GM19463 (cell line): ENCODE results near the gene SORL1.

Experiments
- ATAC-seq: cut with Tn5 transposase; IDR thresholded peaks from one replicate; pipeline ENCODE4 v1.9.1; 2021; ENCODE audit warnings: mild to moderate bottlenecking, moderate library complexity; ENCODE audit not compliant: unreplicated experiment

The SORL1 gene

DNA sequence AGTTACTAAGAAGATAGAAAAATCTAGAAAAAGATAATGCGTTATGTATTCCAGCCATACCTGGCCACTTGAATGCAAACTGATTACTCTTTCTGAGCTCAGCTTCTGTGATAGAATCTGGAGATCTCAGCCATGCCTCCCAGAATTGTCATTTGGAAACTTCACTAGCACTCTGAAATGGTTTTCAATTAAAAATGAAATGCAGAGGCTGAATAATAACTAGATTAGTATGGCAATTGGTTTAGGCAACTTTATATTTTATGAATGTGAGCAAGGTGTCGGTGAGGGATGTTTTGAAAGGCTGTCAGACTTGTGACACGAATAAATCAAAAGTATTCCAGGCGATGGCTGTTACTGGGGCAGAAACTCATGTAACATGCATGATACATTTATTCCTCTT, 129.5 kb downstream of the SORL1 start:
- ATAC-seq = no peak

DNA sequence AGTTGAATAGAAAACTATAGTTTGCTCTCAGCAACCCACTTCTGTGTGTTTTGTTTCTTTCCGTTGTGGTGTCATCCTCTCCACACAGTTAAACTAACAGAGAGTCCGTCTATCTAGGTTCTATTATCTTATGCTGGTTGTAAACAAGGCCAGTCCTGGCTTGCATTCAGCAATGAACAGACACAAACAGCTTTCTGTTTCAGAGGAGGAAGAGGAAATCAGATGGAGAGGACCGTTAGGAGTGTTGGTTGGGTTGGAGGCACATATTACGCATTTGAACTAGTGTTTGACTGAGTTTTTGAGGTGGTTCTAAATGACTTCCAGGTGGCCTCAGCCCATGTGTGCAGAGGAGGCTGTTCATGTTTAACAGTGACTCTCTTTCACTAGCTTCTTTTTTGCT, 130.2 kb downstream of the SORL1 start:
- no peak for ATAC-seq

DNA sequence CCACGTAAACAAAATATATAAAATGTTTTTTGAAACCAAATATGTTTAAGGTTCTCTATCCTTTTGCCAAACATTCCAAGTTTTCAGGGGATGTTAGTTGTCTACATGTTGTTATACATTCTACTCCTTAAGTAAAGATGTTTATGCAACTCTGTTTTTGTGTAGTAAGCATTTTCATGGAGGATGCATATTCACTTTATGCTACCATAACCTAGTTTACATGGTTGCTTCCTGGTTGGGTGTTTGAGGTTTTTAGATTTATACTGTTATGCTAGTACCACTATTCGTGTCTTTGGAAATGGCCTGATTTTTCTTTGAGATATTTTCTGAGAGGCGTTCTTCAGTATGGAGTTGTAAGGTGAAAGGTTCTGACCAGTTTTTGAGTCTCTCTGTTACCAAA, 131.7 kb downstream of the SORL1 start:
- ATAC-seq = no peak

DNA sequence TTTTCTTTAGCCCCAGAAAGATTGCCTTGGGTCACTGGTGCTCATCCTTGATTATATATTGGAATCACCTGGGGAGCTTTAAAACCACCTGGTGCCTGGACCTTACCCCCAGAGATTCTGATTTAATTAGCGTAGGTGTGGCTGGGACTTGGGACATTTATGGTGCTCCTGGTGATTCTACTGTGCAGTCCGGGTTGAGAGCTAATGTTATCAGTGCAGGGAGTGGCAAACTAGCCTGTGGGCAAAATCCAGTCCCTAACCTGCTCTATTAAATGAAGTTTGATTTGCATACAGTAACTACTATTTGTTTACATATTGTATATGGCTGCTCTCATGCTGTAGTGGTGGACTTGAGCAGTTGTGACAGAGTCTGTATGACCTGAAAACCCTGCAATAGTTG, 134.6 kb downstream of the SORL1 start:
- ATAC-seq = no peak

- ATAC-seq = no peak
These were observed 135.1 kb downstream of the SORL1 start for GRCh38 chr11:121587182-121587581.

DNA sequence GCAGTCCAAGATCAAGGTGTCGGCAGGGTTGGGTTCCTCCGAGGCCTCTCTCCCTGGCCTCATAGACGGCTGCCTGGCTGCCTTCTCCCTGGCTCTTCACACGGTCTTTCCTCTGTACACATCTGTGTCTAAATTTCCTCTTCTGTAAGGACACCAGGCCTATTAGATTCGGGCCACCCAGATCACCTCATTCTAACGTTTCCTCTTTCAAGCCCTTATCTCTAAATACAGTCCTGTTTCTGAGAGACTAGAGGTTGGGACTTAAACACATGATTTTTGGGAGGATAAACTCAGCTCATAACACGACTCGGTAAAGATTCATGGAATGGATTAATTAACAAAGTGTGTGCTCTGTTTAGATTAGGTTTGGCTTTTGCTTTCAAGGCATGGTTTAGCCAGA, 136.6 kb downstream of the SORL1 start:
- no peak for ATAC-seq

DNA sequence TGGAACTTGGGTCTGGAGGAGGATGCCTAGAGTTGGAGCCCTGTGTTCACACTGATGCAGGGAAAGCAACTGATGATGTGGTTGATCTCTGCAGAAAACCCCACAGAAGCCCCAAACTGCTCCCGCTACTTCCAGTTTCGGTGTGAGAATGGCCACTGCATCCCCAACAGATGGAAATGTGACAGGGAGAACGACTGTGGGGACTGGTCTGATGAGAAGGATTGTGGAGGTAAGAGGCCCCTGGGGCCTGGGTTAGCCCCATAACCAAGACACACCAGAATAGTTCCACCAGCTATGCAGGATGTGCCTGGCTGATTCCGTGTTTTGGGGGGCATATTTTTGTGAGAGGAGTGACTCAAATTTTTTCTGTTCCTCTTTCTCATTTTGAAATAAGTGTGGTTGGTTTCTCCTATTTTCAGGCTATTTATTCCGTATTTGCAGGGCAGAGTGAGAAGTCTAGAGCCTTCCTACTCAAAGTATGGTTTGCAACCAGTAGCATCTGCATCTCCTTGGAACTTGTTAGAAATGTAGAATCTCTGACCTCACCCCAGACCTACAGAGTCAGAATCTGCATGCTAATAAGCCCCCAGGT, 137.9 kb downstream of the SORL1 start:
- ATAC-seq = peak; percentile 80

- no peak for ATAC-seq
These were observed 138.8 kb downstream of the SORL1 start for GRCh38 chr11:121590772-121591404.

DNA sequence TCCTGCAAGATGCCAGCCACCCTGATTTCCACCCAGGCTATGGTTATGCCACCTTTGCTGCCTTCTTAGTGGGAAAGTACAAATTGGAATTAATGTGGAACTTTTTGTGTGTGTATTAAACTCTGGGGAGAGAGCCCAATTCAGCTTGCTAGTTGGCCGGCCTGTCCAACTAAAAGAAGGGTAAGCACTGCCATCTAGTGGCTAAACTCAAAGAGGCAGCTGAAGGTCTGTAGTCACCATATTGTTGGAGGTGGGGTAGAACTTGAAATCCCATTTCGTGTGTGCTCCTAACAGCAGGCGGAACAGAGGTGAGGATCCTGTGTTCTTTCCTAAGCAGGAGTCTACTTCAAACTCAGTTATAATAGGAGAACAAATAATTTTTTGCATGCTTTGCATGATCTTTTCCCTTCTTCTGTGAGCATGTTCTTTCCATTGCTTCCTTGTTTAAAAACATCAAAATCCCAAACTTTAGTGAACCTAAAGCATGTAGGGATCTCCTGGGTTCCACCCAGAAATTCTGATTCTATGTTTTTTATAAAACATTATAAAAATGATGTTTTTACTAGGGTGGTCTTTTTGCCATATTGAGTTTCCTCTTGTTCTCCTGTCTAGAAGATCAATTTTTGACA, 139.4 kb downstream of the SORL1 start:
- no peak for ATAC-seq

- ATAC-seq = no peak
These were observed 140.6 kb downstream of the SORL1 start for GRCh38 chr11:121592708-121593107.

DNA sequence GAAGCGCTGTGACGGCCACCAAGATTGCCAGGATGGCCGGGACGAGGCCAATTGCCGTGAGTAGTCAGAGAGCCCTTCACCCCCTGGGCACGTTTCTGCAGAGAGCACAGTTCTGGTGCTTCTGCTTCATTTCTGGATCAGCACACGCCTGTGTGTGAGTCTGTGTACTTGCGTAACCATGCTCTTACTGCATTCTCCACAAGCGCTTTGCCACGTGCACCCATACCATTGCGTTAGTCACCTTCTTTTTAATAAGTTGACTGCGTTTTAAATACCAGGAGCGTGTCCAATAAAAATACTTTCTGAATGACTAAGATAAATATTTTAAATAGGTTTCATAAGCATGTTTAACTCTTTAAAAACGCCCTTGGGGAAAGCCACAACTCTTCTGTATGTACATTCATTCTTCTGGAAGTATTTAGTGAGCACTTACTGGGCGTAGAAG, 143.6 kb downstream of the SORL1 start:
- no peak for ATAC-seq

GRCh38 chr11:121596195-121597155, 144.4 kb downstream of the SORL1 start:
- no peak for ATAC-seq

- ATAC-seq = no peak
These were observed 151.2 kb downstream of the SORL1 start for GRCh38 chr11:121603316-121603715.

DNA sequence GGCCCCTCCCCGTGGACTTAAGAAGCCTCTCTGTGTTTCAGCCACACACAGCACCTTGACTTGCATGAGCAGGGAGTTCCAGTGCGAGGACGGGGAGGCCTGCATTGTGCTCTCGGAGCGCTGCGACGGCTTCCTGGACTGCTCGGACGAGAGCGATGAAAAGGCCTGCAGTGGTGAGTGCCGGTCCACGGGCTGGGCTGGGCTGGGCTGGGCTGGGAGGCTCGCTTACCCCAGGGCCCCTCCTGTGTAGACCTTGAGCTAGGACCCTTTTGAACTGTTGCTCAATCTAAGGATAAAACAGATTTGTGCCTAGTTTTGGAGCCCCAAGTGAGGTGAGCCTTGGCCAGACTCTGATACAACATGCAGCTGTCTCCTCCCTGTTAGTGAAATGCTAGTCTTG, 152.0 kb downstream of the SORL1 start:
- ATAC-seq = no peak

DNA sequence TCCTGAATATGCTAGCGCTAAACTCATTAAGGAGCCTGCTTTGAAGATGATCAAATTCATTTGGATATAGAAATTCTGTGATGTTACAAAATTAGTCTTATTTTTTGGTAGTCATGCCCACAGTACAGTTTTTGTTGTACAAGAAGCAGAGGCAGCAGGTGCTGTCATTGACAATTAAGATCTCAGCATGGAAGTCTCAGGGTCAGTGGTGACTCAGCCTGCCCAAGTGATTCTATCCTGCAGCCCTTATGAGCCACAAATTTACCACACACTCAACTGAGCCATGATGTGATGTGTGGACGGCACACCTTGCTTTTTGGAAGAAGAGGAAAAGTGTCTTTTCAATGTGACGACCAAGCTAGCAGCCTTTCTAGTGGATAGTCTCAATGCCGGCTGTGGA, 154.2 kb downstream of the SORL1 start:
- ATAC-seq = no peak

DNA sequence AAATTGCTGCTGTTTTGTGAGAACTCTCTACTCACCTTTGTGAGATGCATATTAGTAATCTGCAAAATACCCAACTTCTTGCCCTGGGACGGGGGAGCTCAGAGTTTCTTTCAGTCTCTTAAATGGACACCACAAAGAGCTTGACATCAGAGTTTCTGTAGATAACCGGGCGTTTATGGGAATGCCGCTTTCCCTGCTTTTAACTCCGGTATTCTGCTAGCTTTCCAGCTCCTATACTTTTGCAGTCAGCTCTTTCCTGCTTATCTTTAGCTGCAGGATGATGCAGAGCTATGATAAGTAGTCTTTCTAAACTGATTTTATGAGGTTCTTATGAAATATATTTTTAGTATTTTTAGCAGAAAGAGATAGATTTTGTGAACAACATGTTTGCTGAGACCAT, 155.2 kb downstream of the SORL1 start:
- no peak for ATAC-seq

GRCh38 chr11:121608545-121609098, 156.5 kb downstream of the SORL1 start:
- no peak for ATAC-seq

- no peak for ATAC-seq
These were observed 158.6 kb downstream of the SORL1 start for GRCh38 chr11:121610706-121611105.

- ATAC-seq = no peak
These were observed 159.1 kb downstream of the SORL1 start for GRCh38 chr11:121611242-121611641.

DNA sequence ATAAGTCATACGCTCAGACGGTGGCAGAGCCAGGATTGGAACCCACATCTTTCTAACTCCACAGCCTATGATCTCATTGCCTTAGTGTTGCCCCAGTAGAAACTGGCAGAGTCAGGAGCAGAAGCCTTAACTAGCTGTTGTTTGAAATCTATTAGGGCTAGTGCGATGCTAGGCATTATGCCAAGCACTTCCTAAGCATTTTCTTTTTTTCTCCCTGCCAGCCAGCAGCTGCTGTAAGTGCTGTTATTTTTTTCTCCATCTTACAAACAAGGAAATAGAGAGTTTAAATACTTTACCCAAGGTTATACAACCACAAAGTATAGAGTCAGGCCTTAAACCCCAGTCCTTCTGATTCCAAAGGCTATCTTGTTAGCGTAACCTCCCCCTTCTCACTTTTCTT, 161.6 kb downstream of the SORL1 start:
- ATAC-seq = no peak

- no peak for ATAC-seq
These were observed 162.6 kb downstream of the SORL1 start for GRCh38 chr11:121614636-121615240.
